ENCODE data around the gene TSPAN18. TPM values are rescaled to one million over a fixed set of nuclear protein-coding genes. Genes with fewer than 3 reads are reported as not detected.
A peak's percentile ranks its signal among the peaks of the same experiment; 100 is the strongest.

TSPAN18 gene
- total RNA-seq, 1 experiment from 2014 or later: not detected

DNA sequence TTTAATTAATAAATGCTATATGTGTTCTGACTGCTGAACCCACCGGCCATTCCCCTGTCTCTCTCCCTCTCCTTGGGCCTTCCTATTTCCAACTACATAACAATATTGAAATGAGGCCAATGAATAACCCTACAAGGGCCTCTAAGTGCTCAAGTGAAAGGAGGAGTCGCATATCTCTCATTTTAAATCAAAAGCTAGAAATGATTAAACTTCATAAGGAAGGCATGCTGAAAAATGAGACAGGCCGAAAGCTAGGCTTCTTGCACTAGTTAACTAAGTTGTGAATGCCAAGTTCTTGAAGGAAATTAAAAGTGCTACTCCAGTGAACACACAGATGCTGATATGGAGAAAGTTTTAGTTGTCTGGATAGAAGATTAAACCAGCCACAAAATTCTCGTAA lies 109.2 kb downstream of the TSPAN18 start:
- peaks cover 6% of the 10 kb centered on the region; the same call in 1 of the 2 replicates for H3K4me1 ChIP-seq (ENCODE audit: insufficient read depth, low read length)
- ChIA-PET POLR2A (ENCODE audit: unreplicated experiment) (no interaction called here), CTCF (no interaction called here)
- H3K9me3 ChIP-seq (ENCODE audit: low read length): no peaks in the 10 kb centered on the region
- no peak overlapping the region for H3K4me2 ChIP-seq (ENCODE audit: low read length)
- no peaks in the 10 kb centered on the region for H4K20me1 ChIP-seq (ENCODE audit: low read length)
- no peaks in the 10 kb centered on the region for H3K27me3 ChIP-seq (ENCODE audit: low read length)
- H3K9me2 ChIP-seq (replicated peaks; ENCODE audit: low read length): no peaks in the 10 kb centered on the region
- H3K79me2 ChIP-seq (ENCODE audit: low read length): no peaks in the 10 kb centered on the region
- H3F3A ChIP-seq (ENCODE audit: low read length, unreplicated experiment): no peaks in the 10 kb centered on the region
- ATAC-seq (no peak), DNase-seq (no peak)
- H3K36me3 ChIP-seq (ENCODE audit: low read depth, low read length): no peaks in the 10 kb centered on the region
- H3K27ac ChIP-seq (ENCODE audit: low read length): no peak overlapping the region
- H3K4me3 ChIP-seq (ENCODE audit: low read length): no peak overlapping the region
- BruUV-seq (replicated peaks): no TSS peak
- intact Hi-C loops (cut with micrococcal nuclease): no loop called here
- H3K9ac ChIP-seq (ENCODE audit: low read length): no peak overlapping the region
- TF ChIP-seq EZH2 (IDR thresholded peaks at IDR 0.05; ENCODE audit: low read length, unreplicated experiment) (no peak), EZH2phosphoT487 (IDR thresholded peaks at IDR 0.05; ENCODE audit: borderline replicate concordance, low read length) (no peak)
- TF ChIP-seq, protein P1, sequence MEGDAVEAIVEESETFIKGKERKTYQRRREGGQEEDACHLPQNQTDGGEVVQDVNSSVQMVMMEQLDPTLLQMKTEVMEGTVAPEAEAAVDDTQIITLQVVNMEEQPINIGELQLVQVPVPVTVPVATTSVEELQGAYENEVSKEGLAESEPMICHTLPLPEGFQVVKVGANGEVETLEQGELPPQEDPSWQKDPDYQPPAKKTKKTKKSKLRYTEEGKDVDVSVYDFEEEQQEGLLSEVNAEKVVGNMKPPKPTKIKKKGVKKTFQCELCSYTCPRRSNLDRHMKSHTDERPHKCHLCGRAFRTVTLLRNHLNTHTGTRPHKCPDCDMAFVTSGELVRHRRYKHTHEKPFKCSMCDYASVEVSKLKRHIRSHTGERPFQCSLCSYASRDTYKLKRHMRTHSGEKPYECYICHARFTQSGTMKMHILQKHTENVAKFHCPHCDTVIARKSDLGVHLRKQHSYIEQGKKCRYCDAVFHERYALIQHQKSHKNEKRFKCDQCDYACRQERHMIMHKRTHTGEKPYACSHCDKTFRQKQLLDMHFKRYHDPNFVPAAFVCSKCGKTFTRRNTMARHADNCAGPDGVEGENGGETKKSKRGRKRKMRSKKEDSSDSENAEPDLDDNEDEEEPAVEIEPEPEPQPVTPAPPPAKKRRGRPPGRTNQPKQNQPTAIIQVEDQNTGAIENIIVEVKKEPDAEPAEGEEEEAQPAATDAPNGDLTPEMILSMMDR (conservative IDR thresholded peaks at IDR 0.05; ENCODE audit: low read depth, low read length): no peak
- H2AFZ ChIP-seq (ENCODE audit: low read length): no peak overlapping the region

DNA sequence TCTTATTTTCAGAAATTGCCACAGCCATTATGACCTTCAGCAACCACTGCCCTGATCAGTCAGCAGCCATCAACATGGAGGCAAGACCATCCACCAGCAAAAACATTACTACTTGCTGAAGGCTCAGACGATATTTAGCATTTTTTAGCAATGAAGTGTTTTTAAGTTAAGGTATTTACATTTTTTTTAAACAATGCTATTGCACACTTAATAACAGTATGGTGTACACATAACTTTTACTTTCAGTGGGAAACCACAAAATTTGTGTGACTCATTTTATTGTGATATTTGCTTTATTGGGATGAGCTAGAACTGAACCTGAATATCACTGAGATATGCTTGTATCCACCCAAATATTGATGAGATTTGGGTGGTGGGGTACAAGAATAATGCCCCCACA lies 110.9 kb downstream of the TSPAN18 start:
- Histone ChIP-seq H3K27ac (ENCODE audit: low read length) (no peak overlapping the region), H3K27me3 (ENCODE audit: low read length) (no peaks in the 10 kb centered on the region), H3F3A (ENCODE audit: low read length, unreplicated experiment) (no peaks in the 10 kb centered on the region), H3K4me3 (ENCODE audit: low read length) (no peak overlapping the region), H3K9me2 (replicated peaks; ENCODE audit: low read length) (no peaks in the 10 kb centered on the region), H4K20me1 (ENCODE audit: low read length) (no peaks in the 10 kb centered on the region), H3K36me3 (ENCODE audit: low read depth, low read length) (no peaks in the 10 kb centered on the region), H2AFZ (ENCODE audit: low read length) (no peak overlapping the region), H3K4me1 (ENCODE audit: insufficient read depth, low read length) (peaks cover 6% of the 10 kb centered on the region; the same call in 1 of the 2 replicates), H3K79me2 (ENCODE audit: low read length) (no peaks in the 10 kb centered on the region), H3K4me2 (ENCODE audit: low read length) (no peak overlapping the region), H3K9me3 (ENCODE audit: low read length) (no peaks in the 10 kb centered on the region), H3K9ac (ENCODE audit: low read length) (no peak overlapping the region)
- TF ChIP-seq, protein P1 (conservative IDR thresholded peaks at IDR 0.05; ENCODE audit: low read depth, low read length): no peak
- TF ChIP-seq EZH2phosphoT487 (IDR thresholded peaks at IDR 0.05; ENCODE audit: borderline replicate concordance, low read length) (no peak), EZH2 (IDR thresholded peaks at IDR 0.05; ENCODE audit: low read length, unreplicated experiment) (no peak)
- CTCF ChIA-PET: no interaction called here
- intact Hi-C loops (cut with micrococcal nuclease): no loop called here
- peak; percentile 30 for DNase-seq
- BruUV-seq (replicated peaks): no TSS peak
- POLR2A ChIA-PET (ENCODE audit: unreplicated experiment): interaction anchor here (0.6 kb wide), 1 partner anchor 10 kb away, joined by 11 read pairs; no protein-coding TSS in a partner anchor
- 0 out of 2 replicates have a peak, but pooled peaks have one; percentile 29 for ATAC-seq

DNA sequence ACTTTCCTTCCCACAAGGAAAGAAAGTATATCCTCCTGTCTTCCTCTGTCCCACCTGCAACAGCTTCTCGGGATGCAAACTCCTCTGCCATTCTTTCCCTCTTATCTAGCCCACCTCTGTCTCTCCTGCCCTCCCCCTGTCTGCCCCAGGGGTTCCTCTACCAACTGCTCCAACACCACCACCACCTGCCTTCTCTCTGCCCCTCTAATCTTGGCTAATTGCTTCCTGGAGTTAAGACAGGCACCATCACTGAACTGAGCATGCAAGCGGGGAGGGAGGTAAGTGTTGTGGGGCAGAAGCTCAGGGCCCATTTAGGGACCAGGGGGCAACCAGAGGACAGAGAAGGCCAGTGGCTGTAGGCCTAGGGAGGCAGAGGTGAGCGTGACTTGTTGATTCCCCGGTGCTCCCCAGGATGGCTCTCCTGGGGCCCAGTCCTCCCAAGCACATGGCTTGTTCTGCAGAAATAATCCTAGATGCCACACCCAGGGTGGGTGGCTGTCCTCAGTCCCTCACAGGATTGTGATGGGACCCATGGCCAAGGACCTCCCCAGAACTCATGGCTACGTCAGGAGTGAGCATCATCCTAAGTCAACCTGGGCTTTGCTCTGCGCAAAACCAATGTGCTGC lies 112.8 kb downstream of the TSPAN18 start:
- POLR2A ChIA-PET (ENCODE audit: unreplicated experiment): no interaction called here
- peaks cover 6% of the 10 kb centered on the region; the same call in 1 of the 2 replicates for H3K4me1 ChIP-seq (ENCODE audit: insufficient read depth, low read length)
- H3F3A ChIP-seq (ENCODE audit: low read length, unreplicated experiment): no peaks in the 10 kb centered on the region
- ATAC-seq (no peak), DNase-seq (no peak)
- no peaks in the 10 kb centered on the region for H3K9me3 ChIP-seq (ENCODE audit: low read length)
- no peak overlapping the region for H2AFZ ChIP-seq (ENCODE audit: low read length)
- CTCF ChIA-PET: no interaction called here
- H3K9me2 ChIP-seq (replicated peaks; ENCODE audit: low read length): no peaks in the 10 kb centered on the region
- H3K9ac ChIP-seq (ENCODE audit: low read length): no peak overlapping the region
- no peak overlapping the region for H3K27ac ChIP-seq (ENCODE audit: low read length)
- TF ChIP-seq, protein P1 (conservative IDR thresholded peaks at IDR 0.05; ENCODE audit: low read depth, low read length): no peak
- TF ChIP-seq EZH2phosphoT487 (IDR thresholded peaks at IDR 0.05; ENCODE audit: borderline replicate concordance, low read length) (no peak), EZH2 (IDR thresholded peaks at IDR 0.05; ENCODE audit: low read length, unreplicated experiment) (no peak)
- H3K36me3 ChIP-seq (ENCODE audit: low read depth, low read length): no peaks in the 10 kb centered on the region
- H4K20me1 ChIP-seq (ENCODE audit: low read length): no peaks in the 10 kb centered on the region
- H3K4me2 ChIP-seq (ENCODE audit: low read length): no peak overlapping the region
- BruUV-seq (replicated peaks): no TSS peak
- intact Hi-C loops (cut with micrococcal nuclease): no loop called here
- no peaks in the 10 kb centered on the region for H3K79me2 ChIP-seq (ENCODE audit: low read length)
- H3K4me3 ChIP-seq (ENCODE audit: low read length): no peak overlapping the region
- H3K27me3 ChIP-seq (ENCODE audit: low read length): no peaks in the 10 kb centered on the region
